Loucy (cell line): ENCODE measurements around the gene RPTOR.

Experiments used
- CTCF ChIP-seq: fragments of 200-600 bp; sonication (generic); conservative IDR thresholded peaks from 2 replicates; pipeline ENCODE4 v1.5.1; 2014; ENCODE audit warnings: mild to moderate bottlenecking, antibody characterized with exemption, low read length
- EZH2phosphoT487 ChIP-seq: fragments of 200-600 bp; IDR thresholded peaks from 2 replicates; pipeline ENCODE4 v1.6.1; 2018; ENCODE audit warnings: antibody characterized with exemption, mild to moderate bottlenecking, moderate library complexity, borderline replicate concordance

DNA sequence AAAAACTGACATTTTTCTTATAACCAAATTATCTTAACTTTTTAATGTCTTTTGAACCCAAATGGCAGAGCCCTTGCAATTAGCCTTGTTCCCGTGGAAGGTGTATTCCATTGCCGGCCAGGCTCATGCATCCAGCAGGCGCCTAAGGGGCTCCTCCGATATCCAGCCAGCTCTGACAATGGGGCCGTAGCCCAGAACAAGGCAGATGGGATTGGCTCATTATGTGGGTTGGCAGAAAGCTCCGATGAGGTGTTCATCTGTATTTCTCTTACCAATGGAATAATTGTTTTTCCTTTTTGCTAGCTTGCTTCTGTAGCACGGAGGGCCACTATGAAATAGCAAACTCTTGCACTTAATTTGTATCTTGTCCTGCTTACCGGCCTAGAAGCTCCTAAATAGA is 238.8 kb downstream of the RPTOR start:
- TF ChIP-seq CTCF (no peak), EZH2phosphoT487 (no peak)
